ENCODE data around the gene SLAMF8.

SLAMF8 gene

GRCh38 chr1:159829273-159829634 is 2.6 kb downstream of the SLAMF8 start:
- Histone ChIP-seq H3K27me3 (ENCODE audit: insufficient read depth, low read depth, severe bottlenecking) (peaks cover 96% of the 10 kb centered on the region), H3K9me3 (ENCODE audit: severe bottlenecking) (peaks cover 2% of the 10 kb centered on the region), H3K36me3 (no peaks in the 10 kb centered on the region), H3K27ac (no peak overlapping the region), H3K4me3 (ENCODE audit: low read depth, low read length) (no peak overlapping the region)
- DNase-seq = peak; percentile 40
- TF ChIP-seq CTCF (IDR thresholded peaks at IDR 0.05; ENCODE audit: low read depth, low read length) = peak; percentile 62

- no peak for TF ChIP-seq CTCF (IDR thresholded peaks at IDR 0.05; ENCODE audit: low read depth, low read length)
- H3K27me3 ChIP-seq (ENCODE audit: insufficient read depth, low read depth, severe bottlenecking) = peaks cover 96% of the 10 kb centered on the region
- H3K4me3 ChIP-seq (ENCODE audit: low read depth, low read length) = no peak overlapping the region
- no peaks in the 10 kb centered on the region for H3K9me3 ChIP-seq (ENCODE audit: severe bottlenecking)
- DNase-seq = no peak
- no peak overlapping the region for H3K27ac ChIP-seq
- H3K36me3 ChIP-seq = no peaks in the 10 kb centered on the region
These were observed 3.3 kb downstream of the SLAMF8 start for GRCh38 chr1:159829822-159830465.

- no peak for TF ChIP-seq CTCF (IDR thresholded peaks at IDR 0.05; ENCODE audit: low read depth, low read length)
- H3K9me3 ChIP-seq (ENCODE audit: severe bottlenecking) = no peaks in the 10 kb centered on the region
- no peak overlapping the region for H3K4me3 ChIP-seq (ENCODE audit: low read depth, low read length)
- H3K27me3 ChIP-seq (ENCODE audit: insufficient read depth, low read depth, severe bottlenecking) = peaks cover 96% of the 10 kb centered on the region
- no peak for DNase-seq
- H3K36me3 ChIP-seq = no peaks in the 10 kb centered on the region
- H3K27ac ChIP-seq = no peak overlapping the region
These were observed 4.0 kb downstream of the SLAMF8 start for GRCh38 chr1:159830722-159831121.

- H3K36me3 ChIP-seq = no peaks in the 10 kb centered on the region
- no peak for TF ChIP-seq CTCF (IDR thresholded peaks at IDR 0.05; ENCODE audit: low read depth, low read length)
- DNase-seq = no peak
- H3K9me3 ChIP-seq (ENCODE audit: severe bottlenecking) = no peaks in the 10 kb centered on the region
- peaks cover 96% of the 10 kb centered on the region for H3K27me3 ChIP-seq (ENCODE audit: insufficient read depth, low read depth, severe bottlenecking)
- no peak overlapping the region for H3K4me3 ChIP-seq (ENCODE audit: low read depth, low read length)
- H3K27ac ChIP-seq = no peak overlapping the region
These were observed 4.9 kb downstream of the SLAMF8 start for GRCh38 chr1:159831412-159832141.

GRCh38 chr1:159832309-159832708 is 5.6 kb downstream of the SLAMF8 start:
- peaks cover 96% of the 10 kb centered on the region for H3K27me3 ChIP-seq (ENCODE audit: insufficient read depth, low read depth, severe bottlenecking)
- DNase-seq = no peak
- H3K27ac ChIP-seq = no peak overlapping the region
- no peak for TF ChIP-seq CTCF (IDR thresholded peaks at IDR 0.05; ENCODE audit: low read depth, low read length)
- no peaks in the 10 kb centered on the region for H3K9me3 ChIP-seq (ENCODE audit: severe bottlenecking)
- no peak overlapping the region for H3K4me3 ChIP-seq (ENCODE audit: low read depth, low read length)
- no peaks in the 10 kb centered on the region for H3K36me3 ChIP-seq
